A549 (cell line): ENCODE data around the gene RNF26. TPM values are rescaled to one million over a fixed set of nuclear protein-coding genes. Genes with fewer than 3 reads are reported as not detected.

Experiments used
- ATAC-seq, 2 experiments: fragments of 200-7000 bp in 1 of 2; fragments of >200 bp in 1 of 2; cut with Nextera tagmentation in 1 of 2; cut with Tn5 transposase in 1 of 2; 3 replicates each; pipeline versions ENCODE4 v1.8.0 to v1.9.1; 2018 to 2020; ENCODE audit warnings: mild to moderate bottlenecking in 1 of 2, moderate library complexity in 1 of 2
- CTCF ChIA-PET: fragments of 300-600 bp; sonication (Branson Sonifier 250); formaldehyde crosslinking; extraction: SDS; loops from one replicate; lab custom pipeline; 2021; ENCODE audit warnings: antibody characterized with exemption, inconsistent platforms; lab: Yijun Ruan, JAX
- POLR2A ChIA-PET: fragments of 350-600 bp; formaldehyde crosslinking; extraction: SDS; loops from one replicate; lab custom pipeline; 2021; ENCODE audit warnings: antibody characterized with exemption, inconsistent platforms; lab: Yijun Ruan, JAX
- DNase-seq, 2 experiments: peaks; one replicate each; pipeline versions ENCODE4 v3.0.0 to v3.0.0-alpha.2; 2011 to 2016; ENCODE audit warnings: low read depth in 1 of 2, low spot score in 1 of 2
- FAIRE-seq: peaks from 2 replicates; lab custom pipeline; 2011; peaks lifted over from hg19 to GRCh38; lab: Jason Lieb, UNC
- H3K27ac ChIP-seq, 2 experiments: fragments of >200 bp; sonication (Bioruptor Twin); formaldehyde crosslinking; 3 replicates each; pipeline ENCODE4 v1.5.1; 2016 to 2017
- H3K4me1 ChIP-seq: fragments of >200 bp; sonication (Bioruptor Twin); formaldehyde crosslinking; 3 replicates; pipeline ENCODE4 v1.6.1; 2016
- H3K4me2 ChIP-seq: fragments of >200 bp; sonication (Bioruptor Twin); formaldehyde crosslinking; 3 replicates; pipeline ENCODE4 v1.6.1; 2016
- H3K4me3 ChIP-seq: fragments of >200 bp; sonication (Bioruptor Twin); formaldehyde crosslinking; 3 replicates; pipeline ENCODE4 v1.5.1; 2016
- H3K9me3 ChIP-seq: fragments of >200 bp; sonication (Bioruptor Twin); formaldehyde crosslinking; 3 replicates; pipeline ENCODE4 v1.6.1; 2016
- BHLHE40 ChIP-seq: IDR thresholded peaks from 2 replicates; pipeline ENCODE4 v1.6.1; 2012; ENCODE audit warnings: low read depth, low read length, inconsistent platforms
- CHD2 ChIP-seq: fragments of 150-350 bp; IDR thresholded peaks from 2 replicates; pipeline ENCODE4 v1.6.1; 2014; ENCODE audit warnings: low read length; ENCODE audit not compliant: partially characterized antibody
- EHMT2 ChIP-seq: fragments of 200-600 bp; sonication (generic); IDR thresholded peaks from 2 replicates; pipeline ENCODE4 v1.6.1; 2016; ENCODE audit warnings: antibody characterized with exemption, low read depth, mild to moderate bottlenecking, moderate library complexity
- HOXA7 ChIP-seq: fragments of 250-450 bp; sonication (Bioruptor Pico); IDR thresholded peaks from 2 replicates; pipeline ENCODE4 v1.5.0; 2020; ENCODE audit warnings: mild to moderate bottlenecking, moderate library complexity
- HOXB5 ChIP-seq: fragments of 250-450 bp; sonication (Bioruptor Pico); IDR thresholded peaks from 2 replicates; pipeline ENCODE4 v1.5.0; 2020; ENCODE audit warnings: mild to moderate bottlenecking, moderate library complexity
- KDM5A ChIP-seq: fragments of 200-600 bp; sonication (generic); IDR thresholded peaks from 2 replicates; pipeline ENCODE4 v1.6.1; 2016; ENCODE audit warnings: antibody characterized with exemption, mild to moderate bottlenecking
- MAZ ChIP-seq: fragments of 150-350 bp; IDR thresholded peaks from 2 replicates; pipeline ENCODE4 v1.6.1; 2014; ENCODE audit warnings: antibody characterized with exemption, low read depth, low read length, borderline replicate concordance
- NFE2L2 ChIP-seq: fragments of 150-350 bp; conservative IDR thresholded peaks from 2 replicates; pipeline ENCODE4 v1.6.1; 2014; ENCODE audit warnings: low read length
- POLR2A ChIP-seq: IDR thresholded peaks from 2 replicates; pipeline ENCODE4 v1.6.1; 2012; ENCODE audit warnings: mild to moderate bottlenecking, low read length
- RARB ChIP-seq: fragments of 250-450 bp; sonication (Bioruptor Pico); IDR thresholded peaks from 2 replicates; pipeline ENCODE4 v1.8.0; 2021; ENCODE audit warnings: mild to moderate bottlenecking, moderate library complexity
- RCOR1 ChIP-seq: fragments of 150-350 bp; IDR thresholded peaks from 2 replicates; pipeline ENCODE4 v1.6.1; 2014; ENCODE audit warnings: antibody characterized with exemption, low read length, low read depth
- RFX5 ChIP-seq: fragments of 450-650 bp; IDR thresholded peaks from 2 replicates; pipeline ENCODE4 v1.7.1; 2014; ENCODE audit warnings: antibody characterized with exemption, mild to moderate bottlenecking, moderate library complexity
- SMC3 ChIP-seq: fragments of >200 bp; sonication (Bioruptor Twin); formaldehyde crosslinking; IDR thresholded peaks from 3 replicates; pipeline ENCODE4 v1.6.1; 2018; ENCODE audit warnings: inconsistent platforms
- SREBF2 ChIP-seq: fragments of 450-650 bp; IDR thresholded peaks from 2 replicates; pipeline ENCODE4 v1.6.1; 2014; ENCODE audit warnings: mild to moderate bottlenecking, moderate library complexity
- TFCP2L1 ChIP-seq: fragments of 250-450 bp; sonication (Bioruptor Pico); IDR thresholded peaks from 2 replicates; pipeline ENCODE4 v1.5.0; 2021; ENCODE audit warnings: mild to moderate bottlenecking
- ZNF302 ChIP-seq: fragments of 250-450 bp; sonication (Bioruptor Pico); IDR thresholded peaks from 2 replicates; pipeline ENCODE4 v1.9.0; 2021; ENCODE audit warnings: inconsistent platforms, mild to moderate bottlenecking, moderate library complexity
- ZSCAN20 ChIP-seq: fragments of 250-450 bp; sonication (Bioruptor Pico); IDR thresholded peaks from 2 replicates; pipeline ENCODE4 v1.8.0; 2022; ENCODE audit warnings: mild to moderate bottlenecking, moderate library complexity
- WGBS: methylation state at CpG from one replicate; pipeline ENCODE4 v1.1.6; 2017; ENCODE audit errors: missing lambda C conversion rate; 5-methylcytosine and 5-hydroxymethylcytosine counted together
- polyA plus RNA-seq, 4 experiments: library from polyadenylated mRNA; depleted of rRNA in 3 of 4; stranded (reverse); fragments of >200 nt; fragmentation: RNase III in 1 of 4; extraction: RNeasy Plus Mini Kit Qiagen cat#74134 plus additional on column Dnase treatment in 1 of 4; gene quantifications; 2 replicates in 3 of 4; 3 replicates in 1 of 4; pipeline ENCODE4 v1.2.3, GENCODE V29; 2011 to 2017
- TF ChIP-seq, protein P1 (sequence below): fragments of 250-450 bp; sonication (Bioruptor Pico); IDR thresholded peaks from 2 replicates; pipeline ENCODE4 v1.5.0; 2020; ENCODE audit warnings: low read depth, mild to moderate bottlenecking, moderate library complexity
- TF ChIP-seq, protein P2 (sequence below): IDR thresholded peaks from 2 replicates; pipeline ENCODE4 v1.6.1; 2012; ENCODE audit warnings: low read depth, borderline replicate concordance
- TF ChIP-seq, protein P3 (sequence below): fragments of 450-650 bp; IDR thresholded peaks from 2 replicates; pipeline ENCODE4 v1.6.1; 2014; ENCODE audit warnings: antibody characterized with exemption
- TF ChIP-seq, protein P4 (sequence below): fragments of 250-450 bp; sonication (Bioruptor Pico); IDR thresholded peaks from 2 replicates; pipeline ENCODE4 v1.5.0; 2021; ENCODE audit warnings: mild to moderate bottlenecking, moderate library complexity, borderline replicate concordance

RNF26 gene
- polyA plus RNA-seq, 2 of the 4 experiments (the other 2 are of a cell fraction) = 23.5 to 26.5 TPM

DNA sequence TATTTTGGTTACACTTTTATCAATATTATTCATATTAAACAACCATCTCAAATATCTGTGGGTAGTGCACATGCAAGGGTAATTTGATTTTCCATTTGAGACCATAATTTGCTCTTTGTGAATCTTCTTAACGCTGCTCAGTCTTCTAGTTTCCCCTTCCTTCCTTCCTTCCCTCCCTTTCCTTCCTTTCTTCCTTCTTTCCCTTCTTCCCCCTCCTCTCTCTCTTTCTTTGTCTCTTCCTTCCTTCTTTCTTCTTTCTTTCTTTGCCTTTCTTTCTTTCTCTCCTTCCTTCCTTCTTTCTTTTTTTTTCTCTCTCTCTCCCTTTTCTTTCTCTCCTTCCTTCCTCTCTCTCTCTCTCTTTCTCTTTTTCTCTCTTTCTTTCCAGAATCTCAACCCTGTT, 4.1 kb upstream of the RNF26 start:
- Histone ChIP-seq H3K4me1 (0 out of 3 replicates have a peak, but pooled peaks cover 1% of the 10 kb centered on the region), H3K27ac (no peak overlapping the region), H3K9me3 (no peaks in the 10 kb centered on the region), H3K4me3 (no peak overlapping the region), H3K4me2 (no peak overlapping the region)
- DNase-seq (no peak), ATAC-seq (no peak), FAIRE-seq (no peak)
- ChIA-PET POLR2A (no interaction called here), CTCF (interaction anchor here (2.4 to 11.6 kb wide), 3 partner anchors 7 to 44 kb away, joined by 7 to 160 read pairs (median 64); partner anchors contain the start of gene C1QTNF5)
- TF ChIP-seq NFE2L2 (no peak), RFX5 (no peak), HOXA7 (CRISPR knock-in tag) (no peak), EHMT2 (no peak), KDM5A (no peak), TFCP2L1 (CRISPR knock-in tag) (no peak)
- TF ChIP-seq, protein P1, sequence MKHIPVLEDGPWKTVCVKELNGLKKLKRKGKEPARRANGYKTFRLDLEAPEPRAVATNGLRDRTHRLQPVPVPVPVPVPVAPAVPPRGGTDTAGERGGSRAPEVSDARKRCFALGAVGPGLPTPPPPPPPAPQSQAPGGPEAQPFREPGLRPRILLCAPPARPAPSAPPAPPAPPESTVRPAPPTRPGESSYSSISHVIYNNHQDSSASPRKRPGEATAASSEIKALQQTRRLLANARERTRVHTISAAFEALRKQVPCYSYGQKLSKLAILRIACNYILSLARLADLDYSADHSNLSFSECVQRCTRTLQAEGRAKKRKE = no peak
- WGBS = 43% methylated on average over 1 of the region's 1 CpG

DNA sequence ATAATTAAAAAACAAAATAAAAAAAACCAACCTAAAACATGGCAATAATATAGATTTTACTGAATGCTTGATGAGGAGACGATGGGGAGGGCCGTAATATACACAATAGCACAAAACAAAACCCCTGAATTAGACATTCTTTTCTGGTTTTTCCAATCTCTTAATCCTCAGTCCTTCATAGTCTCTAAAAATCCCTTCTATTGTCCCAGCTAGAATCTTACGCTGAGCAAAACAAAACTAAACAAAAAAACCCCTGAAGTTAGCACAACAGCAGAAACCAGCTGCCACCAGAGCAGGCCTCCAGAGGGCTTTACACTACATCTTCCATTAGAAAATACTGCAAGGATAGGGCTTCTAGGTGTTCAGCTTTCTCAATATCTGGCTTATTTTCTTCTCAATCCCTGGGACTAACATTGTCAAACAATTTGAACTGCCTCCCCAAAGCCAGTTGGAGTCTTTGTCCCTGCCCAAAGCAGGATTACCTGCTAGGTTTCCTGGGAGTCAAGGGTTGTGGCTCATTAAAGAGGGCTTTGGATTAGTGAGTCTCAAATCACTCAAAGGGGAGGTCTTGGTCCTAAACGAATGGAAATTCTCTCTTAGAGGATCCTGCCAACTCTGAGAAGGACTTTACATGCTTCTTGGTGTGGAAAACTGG, 2.1 kb upstream of the RNF26 start:
- H3K4me3 ChIP-seq = no peak overlapping the region
- no peaks in the 10 kb centered on the region for H3K9me3 ChIP-seq
- ChIA-PET CTCF (interaction anchor here (1.2 to 6.0 kb wide), 6 partner anchors 8 to 42 kb away, joined by 3 to 64 read pairs (median 5); no protein-coding TSS in a partner anchor), POLR2A (no interaction called here)
- FAIRE-seq = no peak
- ATAC-seq = no peak
- H3K4me2 ChIP-seq = no peak overlapping the region
- no peak for DNase-seq
- WGBS = 73% methylated on average over 4 of the region's 4 CpGs
- no peak overlapping the region for H3K27ac ChIP-seq
- 0 out of 3 replicates have a peak, but pooled peaks cover 5% of the 10 kb centered on the region for H3K4me1 ChIP-seq
- TF ChIP-seq, protein P2, sequence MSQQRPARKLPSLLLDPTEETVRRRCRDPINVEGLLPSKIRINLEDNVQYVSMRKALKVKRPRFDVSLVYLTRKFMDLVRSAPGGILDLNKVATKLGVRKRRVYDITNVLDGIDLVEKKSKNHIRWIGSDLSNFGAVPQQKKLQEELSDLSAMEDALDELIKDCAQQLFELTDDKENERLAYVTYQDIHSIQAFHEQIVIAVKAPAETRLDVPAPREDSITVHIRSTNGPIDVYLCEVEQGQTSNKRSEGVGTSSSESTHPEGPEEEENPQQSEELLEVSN = no peak
- no peak for TF ChIP-seq CHD2
- no peak for TF ChIP-seq RFX5
- no peak for TF ChIP-seq HOXB5 (CRISPR knock-in tag)
- no peak for TF ChIP-seq BHLHE40
- TF ChIP-seq SREBF2 = no peak
- TF ChIP-seq SMC3 = no peak
- no peak for TF ChIP-seq ZNF302 (CRISPR knock-in tag)
- TF ChIP-seq, protein P3, sequence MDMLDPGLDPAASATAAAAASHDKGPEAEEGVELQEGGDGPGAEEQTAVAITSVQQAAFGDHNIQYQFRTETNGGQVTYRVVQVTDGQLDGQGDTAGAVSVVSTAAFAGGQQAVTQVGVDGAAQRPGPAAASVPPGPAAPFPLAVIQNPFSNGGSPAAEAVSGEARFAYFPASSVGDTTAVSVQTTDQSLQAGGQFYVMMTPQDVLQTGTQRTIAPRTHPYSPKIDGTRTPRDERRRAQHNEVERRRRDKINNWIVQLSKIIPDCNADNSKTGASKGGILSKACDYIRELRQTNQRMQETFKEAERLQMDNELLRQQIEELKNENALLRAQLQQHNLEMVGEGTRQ = no peak
- TF ChIP-seq RCOR1 = no peak
- TF ChIP-seq POLR2A = no peak
- TF ChIP-seq, protein P4, sequence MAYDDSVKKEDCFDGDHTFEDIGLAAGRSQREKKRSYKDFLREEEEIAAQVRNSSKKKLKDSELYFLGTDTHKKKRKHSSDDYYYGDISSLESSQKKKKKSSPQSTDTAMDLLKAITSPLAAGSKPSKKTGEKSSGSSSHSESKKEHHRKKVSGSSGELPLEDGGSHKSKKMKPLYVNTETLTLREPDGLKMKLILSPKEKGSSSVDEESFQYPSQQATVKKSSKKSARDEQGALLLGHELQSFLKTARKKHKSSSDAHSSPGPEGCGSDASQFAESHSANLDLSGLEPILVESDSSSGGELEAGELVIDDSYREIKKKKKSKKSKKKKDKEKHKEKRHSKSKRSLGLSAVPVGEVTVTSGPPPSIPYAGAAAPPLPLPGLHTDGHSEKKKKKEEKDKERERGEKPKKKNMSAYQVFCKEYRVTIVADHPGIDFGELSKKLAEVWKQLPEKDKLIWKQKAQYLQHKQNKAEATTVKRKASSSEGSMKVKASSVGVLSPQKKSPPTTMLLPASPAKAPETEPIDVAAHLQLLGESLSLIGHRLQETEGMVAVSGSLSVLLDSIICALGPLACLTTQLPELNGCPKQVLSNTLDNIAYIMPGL (CRISPR knock-in tag) = no peak
- TF ChIP-seq MAZ = no peak
- TF ChIP-seq RARB = no peak
- TF ChIP-seq ZSCAN20 (CRISPR knock-in tag) = no peak
